HG03520 (cell line): ENCODE results near the gene ELP6.
"Not testable (repeated sequence)": the region's sequence is repeated elsewhere in the genome, so short reads cannot be mapped to it uniquely, and the experiment has no call there.

Experiments used
- ATAC-seq: cut with Tn5 transposase; IDR thresholded peaks from one replicate; pipeline ENCODE4 v1.9.1; 2021; ENCODE audit warnings: mild to moderate bottlenecking, moderate library complexity; ENCODE audit not compliant: unreplicated experiment

ELP6 gene

GRCh38 chr3:47468315-47468714 is 45.2 kb downstream of the ELP6 start:
- not testable (repeated sequence) for ATAC-seq

DNA sequence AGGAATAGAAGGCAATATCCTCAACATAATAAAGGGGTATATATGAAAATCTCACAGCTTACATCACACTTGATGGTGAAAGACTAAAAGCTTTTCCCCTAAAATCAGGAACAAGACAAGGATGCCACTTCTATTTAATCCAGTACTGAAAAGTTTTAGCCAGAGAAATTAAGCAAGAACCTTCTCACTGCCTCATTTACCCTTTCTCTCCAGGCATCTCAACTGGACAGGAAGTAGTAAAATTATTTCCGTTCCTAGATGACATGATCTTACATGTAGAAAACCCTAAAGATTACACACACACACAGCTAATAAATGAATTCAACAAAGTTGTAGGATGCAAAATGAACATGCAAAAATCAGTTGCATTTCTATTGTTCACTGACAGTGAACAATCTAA is 48.9 kb downstream of the ELP6 start:
- ATAC-seq: no peak

DNA sequence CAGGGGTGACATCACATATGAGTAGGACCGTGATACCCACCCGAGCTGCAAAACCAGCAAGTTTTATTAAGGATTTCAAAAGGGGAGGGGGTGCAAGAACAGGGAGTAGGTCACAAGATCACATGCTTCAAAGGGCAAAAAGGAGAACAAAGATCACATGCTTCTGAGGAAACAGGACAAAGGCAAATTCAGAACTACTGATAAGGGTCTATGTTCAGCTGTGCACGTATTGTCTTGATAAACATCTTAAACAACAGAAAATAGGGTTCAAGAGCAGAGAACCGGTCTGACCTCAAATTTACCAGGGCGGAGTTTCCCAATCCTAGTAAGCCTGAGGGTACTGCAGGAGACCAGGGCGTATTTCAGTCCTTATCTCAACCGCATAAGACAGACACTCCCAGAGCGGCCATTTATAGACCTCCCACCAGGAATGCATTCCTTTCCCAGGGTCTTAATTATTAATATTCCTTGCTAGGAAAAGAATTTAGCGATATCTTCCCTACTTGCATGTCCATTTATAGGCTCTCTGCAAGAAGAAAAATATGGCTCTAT is 53.9 kb downstream of the ELP6 start:
- ATAC-seq: not testable (repeated sequence)

- no peak for ATAC-seq
Measured at GRCh38 chr3:47456984-47457383, 56.5 kb downstream of the ELP6 start.

DNA sequence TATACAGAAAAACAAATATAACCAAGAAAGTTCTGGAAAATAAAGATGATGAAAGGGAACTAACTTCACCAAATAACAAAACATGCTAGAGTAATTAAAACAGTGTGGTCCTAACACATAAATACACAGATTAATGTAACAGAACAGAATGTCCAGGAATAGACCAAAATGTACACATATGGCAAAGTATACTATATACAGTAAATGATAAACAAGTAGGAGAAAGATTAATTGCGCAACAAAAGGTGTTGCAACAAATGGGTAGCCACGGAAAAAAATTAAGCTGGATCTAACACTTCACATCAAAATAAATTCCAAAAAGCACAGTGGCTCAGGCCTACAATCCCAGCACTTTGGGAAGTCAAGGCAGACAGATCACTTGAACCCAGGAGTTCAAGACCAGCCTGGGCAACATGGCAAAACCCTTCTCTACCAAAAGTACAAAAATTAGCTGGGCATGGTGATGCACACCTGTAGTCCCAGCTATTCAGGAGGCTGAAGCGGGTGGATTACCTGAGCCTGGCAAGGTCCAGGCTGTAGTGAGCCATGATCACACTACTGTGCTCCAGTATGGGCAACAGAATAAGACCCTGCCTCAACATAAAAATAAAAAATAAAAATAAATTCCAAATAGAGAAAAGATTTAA is 57.6 kb downstream of the ELP6 start:
- no peak for ATAC-seq

GRCh38 chr3:47452453-47453215 is 60.9 kb downstream of the ELP6 start:
- no peak for ATAC-seq
